Fibroblast of skin of scalp (primary cell): Measurements from ENCODE around the gene MIDN.

ENCODE experiments used
- DNase-seq: peaks from one replicate; pipeline ENCODE4 v3.0.0-alpha.2; 2013

The MIDN gene

DNA sequence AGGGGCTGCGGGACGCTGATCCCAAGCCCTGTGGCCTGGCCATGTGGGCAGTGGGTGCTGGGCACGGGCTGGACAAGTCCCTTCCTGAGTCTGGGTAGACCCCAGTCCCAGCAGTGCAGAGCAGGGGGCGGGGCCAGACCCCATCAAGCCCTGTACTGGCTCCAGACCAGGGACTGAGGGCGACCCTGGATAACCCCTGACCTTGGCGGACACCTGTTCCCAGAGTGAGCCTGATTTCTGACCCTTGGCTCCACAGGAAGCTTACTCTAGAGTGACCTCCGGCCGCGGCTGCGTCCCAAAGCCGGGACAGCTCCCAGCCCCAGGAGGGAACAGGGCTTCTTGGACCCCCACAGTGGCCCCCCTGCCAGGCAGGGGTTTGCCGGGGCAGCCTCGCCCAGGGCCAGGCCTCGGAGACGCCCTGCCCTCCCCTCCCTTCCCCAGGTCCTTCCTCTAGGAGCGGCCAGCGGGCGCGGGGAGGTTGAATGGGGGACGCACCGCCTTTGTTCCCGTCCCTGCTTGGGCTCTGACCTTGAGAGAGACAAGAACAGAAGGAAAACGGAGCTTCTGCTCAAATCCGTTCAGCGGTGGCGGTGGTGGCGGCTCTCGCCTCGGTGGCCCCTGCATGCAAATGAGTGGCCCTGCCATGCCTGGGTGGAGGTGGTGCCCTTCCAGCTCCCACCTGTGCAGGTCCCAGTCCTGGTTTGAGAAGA, 35.0 kb downstream of the MIDN start:
- no peak for DNase-seq

DNA sequence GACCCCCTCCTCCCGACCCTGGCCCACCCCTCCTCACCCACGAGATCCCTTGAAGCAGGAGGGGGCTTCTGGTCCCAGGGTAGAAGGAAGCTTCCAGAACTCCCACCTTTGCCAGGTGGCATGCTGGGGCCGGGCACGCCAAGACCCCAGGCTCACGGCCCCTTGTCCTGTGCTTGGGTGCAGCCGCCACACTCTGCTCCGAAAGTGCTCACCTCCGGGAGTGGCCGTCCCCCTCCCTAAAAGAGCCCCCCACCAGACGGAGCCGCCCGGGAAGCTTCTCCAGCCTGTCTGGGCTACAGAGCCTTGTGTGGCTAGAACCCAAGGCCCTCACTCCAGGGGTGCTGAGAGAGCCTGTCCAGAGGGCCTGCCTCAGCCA, 35.5 kb downstream of the MIDN start:
- no peak for DNase-seq

DNA sequence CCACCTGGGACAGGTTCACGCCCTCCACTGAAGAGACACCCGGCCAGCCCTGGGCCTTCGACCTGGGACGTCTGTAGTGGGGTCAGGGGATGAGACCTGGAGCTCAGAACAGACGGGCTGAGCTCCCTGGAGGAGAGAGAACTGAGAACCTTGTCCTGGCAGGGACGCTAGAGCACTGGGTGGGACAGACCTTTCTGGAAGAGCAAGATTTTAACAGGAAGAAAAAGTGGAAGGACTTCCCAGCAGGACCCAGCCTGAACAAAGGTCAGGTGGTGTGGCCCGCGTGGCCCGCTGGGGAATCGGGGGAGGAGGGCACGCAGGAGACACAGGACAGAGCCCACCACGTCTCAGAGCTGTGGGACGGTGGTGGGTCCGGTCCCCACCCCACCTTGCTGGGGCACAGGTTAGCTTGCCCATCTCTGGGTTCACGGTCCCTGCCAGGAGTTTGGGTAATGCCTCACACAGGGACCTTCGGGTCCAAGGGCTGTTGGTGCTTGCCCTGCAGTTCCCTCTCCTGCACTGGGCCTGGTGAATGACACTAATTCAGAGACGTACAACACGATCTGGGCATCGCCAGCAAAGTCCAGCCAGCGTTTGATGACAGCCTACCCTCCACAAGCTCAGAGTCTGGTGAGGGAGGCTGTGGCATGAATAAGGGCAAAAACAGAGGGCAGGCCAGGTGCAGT, 36.1 kb downstream of the MIDN start:
- no peak for DNase-seq

DNA sequence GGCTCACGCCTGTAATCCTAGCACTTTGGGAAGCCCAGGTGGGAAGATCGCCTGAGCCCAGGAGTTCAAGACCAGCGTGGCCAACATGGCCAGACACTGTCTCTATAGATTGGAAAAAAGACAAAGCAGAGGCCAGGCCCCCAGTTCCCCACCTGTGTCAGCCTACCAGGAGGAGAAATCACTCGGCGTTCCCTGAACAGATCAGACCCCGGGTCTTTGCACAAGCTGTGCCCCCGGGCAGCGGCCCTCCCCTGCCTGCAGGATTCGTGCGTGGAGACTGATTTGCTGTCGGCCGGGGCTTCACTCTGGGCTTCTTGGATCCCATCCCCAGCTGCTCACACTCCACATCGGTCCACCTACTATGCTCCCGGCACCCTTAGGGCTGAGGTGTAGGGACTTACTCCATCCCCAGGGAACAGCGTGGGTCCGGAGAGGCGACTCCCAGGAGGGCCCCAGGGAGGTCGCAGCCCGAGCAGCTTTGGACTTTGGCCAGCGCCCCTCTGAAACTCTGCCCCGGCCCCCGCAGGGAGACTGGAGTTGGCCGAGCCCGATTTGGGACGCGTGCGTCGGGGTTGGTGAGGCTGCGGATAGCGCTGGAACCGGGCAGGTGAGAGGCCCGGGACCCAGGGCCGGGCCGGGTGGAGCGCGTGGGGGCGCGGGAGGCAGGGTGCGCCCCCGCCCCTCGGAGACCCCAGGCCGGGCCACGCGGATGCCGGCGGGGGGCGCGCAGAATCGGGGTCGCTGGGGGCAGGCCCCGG, 36.8 kb downstream of the MIDN start:
- DNase-seq: no peak

DNA sequence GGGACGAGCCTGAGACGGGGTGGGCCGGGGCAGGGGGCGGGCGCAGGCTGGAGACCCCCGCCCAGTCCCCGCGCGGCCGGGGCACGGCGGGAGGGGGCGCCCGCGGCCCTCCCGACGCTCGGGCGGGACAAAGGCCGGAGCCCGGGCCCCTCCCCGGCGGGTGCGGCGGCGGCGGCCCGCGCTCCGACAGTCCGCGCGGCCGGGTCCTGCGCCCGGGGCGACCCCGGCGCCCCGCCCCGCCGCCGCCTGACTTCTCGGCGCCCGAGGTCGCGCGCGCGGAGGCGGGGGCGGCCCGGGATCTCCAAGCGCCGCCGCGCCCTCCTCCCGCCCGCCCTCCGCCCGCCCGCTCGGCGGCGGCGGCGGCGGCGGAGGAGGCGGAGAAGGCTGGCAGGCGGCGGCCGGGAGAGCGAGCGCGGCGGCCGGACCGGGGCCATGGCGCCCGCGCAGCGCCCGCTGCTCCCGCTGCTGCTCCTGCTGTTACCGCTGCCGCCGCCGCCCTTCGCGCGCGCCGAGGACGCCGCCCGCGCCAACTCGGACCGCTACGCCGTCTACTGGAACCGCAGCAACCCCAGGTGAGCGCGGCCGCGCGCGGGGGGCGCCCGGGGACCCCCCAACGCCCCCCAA, 37.5 kb downstream of the MIDN start, which contains the start of gene EFNA2:
Gene EFNA2, plus strand, starts transcription at position 137 of the 624 bp plus-strand sequence. Its CDS starts 296 bp downstream, at position 433.
- no peak for DNase-seq

DNA sequence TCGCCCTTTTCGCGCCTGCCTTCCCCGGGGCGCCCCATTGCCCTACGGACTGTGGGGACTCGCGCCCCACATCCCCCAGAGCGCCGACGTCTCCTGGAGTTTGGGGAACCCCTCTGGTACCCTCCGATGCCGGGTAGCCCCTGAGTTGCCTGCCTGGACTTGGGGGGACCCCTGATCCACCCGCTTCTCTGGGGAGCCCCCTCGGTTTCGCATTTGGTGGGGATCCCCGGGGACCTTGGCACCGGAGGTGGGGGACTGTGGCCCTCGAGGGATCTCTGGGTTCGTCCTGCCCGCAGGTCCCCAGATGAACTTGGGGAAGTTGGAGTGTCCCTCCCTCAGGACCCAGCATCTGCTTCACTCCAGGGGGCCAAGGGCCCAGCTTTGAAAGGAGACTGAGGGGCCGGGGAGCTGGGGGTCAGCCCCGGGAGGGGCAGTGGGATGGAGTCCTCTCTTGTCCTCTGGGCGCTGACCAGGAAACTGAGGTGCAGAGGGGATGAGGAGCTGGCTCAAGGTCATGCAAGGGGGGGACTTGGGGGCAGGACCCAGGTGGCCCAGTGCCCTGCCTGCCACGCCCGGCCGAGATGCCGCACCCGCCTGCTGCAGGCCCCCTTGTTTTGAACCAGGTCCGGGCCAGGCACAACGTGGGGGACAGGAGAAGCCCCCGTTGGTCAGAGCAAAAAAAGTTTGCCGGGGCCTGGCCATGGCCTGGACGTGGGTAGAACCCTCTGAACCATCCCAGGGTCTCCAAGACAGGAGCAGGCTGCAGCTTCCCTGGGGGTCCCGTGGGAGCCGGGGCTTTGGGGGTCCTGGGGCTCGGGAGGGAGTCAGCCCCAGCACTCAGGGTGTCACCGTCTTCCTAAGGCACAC, 38.3 kb downstream of the MIDN start:
- DNase-seq: no peak

DNA sequence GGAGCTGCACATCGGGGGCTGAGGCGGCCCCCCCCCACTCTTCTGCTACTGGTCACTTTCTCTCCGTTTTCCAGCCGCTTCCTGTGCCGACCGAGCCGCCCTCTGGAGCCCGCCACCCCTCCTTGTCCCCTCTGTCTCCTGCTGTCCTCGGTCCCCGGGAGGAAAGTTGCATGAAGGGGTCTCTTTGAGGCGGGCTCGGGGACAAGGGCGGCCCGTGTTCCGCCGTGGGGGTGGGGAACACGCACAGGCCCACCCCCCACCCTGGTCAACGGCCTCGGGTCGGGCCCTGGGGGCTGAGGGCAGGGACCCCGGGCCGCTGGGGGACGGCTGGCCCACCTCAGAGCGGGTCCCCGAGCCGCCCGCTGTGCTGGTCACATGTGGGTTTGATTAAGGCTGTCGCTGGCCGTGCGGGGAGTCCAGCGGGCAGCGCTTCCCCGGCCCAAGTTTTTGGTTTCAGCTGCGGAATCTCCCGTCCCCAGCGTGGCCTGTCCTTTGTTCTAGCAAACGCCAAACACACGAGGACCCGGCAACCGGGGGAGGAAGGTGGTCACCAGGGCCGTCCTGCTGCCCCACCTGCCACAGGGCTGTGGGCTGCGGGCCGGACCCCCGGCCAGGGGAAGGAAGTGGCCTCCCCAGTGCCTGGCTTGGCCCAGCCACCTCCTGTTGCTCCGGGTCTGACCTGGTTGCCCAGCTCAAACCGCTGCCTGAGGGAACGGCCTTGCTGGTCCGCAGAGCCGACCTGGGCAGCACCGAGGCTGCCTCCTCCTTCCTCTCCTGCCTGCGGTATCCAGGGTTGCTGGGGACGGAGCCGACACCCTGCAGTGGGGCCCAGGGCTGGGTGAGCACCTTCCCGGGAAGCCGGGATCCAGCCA, 39.2 kb downstream of the MIDN start:
- no peak for DNase-seq

DNA sequence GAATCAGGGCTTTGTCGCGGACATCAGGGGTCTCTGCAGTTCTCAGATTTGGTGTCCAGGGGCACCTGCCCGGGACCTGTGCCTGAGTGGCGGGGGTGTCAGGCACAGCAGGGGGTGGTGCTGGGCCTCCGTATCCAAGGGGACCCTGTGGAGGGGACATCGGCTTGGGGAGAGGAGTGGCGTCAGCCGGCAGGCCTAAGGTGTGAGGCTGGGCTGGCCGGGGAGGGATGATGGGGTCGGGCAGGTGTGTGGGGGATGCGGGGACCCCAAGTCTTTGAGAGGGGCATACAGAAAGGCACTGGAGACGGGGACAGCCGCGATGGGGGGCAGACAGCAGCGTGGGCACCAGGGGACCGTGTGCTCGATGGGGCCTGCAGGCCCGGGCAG, 39.8 kb downstream of the MIDN start:
- DNase-seq: no peak

DNA sequence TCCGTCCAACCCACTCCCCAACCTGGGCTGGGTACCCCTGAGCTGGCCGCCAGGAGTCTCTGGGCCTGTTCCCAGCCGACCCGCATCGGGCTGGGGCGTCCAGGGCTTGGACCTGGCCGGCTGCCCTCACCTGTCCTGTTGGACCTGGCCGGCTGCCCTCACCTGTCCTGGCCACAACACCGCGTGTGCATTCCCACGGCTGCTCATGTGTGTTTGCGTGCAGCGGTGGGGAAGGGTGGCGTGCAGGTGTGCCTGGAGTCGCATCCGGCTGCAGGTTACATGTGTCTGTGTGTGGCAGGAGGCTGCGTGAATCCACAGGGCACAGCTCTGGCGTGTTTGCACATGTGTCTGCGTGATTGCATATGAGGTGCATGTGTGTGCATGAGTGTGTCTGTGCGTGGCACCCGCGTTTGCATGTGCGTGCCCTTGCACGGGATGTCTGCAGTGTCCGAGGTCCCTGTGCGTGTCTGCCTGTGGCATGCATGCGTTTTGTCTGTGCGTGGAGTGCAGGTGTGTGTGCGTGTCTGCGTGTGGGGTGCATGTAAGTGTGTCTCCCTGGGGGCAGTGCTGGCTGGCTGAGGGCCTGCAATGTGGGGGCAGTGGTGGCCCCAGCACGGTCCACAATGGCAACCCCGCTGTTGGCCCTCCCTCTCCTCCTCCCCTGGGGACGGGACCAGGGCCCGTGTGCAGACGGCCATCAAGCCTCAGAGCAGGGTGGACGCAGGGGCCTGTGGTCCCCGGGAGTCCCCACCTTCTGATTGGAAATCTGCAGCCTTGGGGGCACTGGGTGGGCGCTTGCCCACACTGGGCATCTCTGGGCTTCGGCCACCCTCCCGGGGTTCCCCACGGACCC, 40.7 kb downstream of the MIDN start:
- no peak for DNase-seq

DNA sequence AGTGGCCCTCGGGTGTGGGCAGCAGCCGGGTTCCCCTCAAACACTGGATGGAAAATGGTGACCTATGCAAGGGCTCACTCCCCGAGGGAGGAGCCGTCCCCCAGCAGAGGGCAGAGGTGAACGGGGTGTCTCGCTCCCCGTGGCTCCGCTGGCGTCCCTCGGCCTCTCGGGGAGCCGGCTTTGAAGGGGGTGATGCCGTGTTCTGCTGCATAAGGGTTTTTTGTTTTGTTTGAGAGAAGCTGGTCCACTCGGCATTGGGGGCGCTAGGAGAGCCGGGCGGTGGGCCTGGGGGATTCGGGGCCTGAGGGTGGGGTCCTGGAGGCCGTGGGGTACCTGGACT, 41.3 kb downstream of the MIDN start:
- DNase-seq: no peak

DNA sequence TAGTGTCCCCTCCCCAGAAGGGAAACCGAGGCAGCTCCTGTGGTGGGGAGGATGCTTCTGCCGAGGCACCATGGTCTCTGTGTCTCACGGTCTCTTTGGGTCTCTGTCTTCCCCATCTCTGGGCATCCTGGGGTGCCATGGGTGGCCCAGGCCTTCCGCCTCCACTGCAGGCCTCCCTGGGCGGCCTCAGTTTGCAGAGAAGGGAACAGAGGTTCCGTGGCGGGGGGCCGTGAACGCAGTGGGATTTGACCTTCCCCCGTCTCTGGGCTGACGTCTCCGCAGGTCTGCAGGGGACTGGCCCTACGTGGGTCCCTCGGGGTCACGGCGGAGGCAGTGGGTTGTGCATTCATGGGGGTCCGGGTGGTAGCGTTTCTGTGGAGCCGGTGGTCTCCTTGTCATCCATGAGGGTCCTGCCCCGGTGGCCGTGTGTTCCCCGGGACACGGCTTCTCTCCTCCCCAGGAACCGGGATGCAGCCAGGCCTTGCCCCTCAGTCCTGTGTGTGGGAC, 41.9 kb downstream of the MIDN start:
- DNase-seq: no peak

DNA sequence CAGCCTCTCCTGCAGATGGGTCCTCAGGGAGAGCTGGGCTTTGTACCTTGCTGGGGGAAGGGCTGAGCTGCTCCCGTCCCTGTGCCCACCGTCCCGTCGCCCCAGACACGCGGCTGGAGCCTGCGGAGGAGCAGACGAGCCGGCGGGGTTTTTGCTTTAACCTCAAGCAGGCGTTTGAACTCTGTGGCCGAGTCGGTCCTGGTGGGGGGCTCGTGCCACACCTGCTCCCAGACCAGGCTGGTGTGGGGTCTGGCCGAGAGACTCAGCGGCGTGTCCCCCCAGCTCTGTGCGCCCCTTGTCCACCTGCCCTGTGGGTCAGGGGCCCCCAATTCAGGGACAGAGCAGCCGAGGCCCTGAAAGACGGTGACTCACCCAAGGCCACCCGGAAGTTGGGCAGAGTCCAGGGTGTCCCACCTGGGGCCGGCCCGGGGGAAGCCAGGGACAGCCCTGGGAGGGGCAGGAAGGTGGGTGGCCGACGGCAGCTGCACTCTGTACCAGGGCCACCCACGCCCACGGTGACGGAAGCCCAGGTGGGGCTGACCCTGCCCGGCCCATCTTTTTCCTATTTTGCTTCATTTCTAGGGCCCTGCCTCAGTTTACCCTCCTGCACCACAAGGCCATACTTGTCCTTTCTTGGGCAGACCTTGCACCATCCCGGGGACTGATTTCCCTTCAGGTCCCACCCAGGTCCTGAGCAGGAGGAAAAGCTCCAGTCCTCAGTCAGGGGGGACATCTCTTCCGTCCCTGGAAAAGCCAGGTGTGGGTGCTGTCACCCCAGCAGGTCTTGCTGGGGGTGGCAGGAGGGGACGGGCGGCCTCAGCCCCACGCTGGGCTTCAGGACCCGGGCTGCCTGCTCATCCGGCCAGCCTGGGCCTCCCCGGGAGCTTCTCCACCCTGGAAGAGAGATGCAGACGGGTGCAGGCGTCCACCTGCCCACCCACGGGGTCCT, 42.6 kb downstream of the MIDN start:
- DNase-seq: no peak

DNA sequence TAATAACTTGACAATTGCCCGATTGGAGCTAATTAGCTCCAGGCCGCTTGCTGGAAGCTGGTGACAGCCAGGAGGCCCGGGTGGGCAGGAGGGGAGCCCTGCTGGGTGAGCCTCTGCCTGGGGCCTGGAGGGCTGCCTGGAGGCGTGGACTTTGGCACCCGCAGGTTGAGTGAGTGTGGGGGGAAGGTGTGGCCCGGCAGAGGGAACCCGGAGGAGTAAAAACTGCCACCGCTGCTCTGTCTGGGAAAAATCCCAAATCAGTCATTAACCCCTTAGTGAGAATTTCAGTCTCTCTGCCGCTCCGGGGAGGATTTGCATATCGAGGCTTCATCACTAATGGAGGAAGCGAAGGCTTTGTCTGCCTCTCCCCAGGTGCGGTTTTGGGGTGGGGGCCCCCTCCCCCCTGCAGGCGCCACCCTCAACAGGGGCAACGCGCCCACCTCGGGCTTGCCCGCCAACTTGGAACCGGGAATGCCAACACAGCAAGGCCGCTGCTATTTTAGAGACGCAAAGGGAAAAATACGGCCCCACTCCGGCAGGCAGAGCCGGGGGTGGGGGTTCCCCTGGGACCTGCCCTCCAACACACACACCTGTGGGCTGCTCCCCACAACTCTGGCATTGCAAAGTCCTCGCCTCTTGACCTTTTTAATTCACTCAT, 43.5 kb downstream of the MIDN start:
- no peak for DNase-seq

DNA sequence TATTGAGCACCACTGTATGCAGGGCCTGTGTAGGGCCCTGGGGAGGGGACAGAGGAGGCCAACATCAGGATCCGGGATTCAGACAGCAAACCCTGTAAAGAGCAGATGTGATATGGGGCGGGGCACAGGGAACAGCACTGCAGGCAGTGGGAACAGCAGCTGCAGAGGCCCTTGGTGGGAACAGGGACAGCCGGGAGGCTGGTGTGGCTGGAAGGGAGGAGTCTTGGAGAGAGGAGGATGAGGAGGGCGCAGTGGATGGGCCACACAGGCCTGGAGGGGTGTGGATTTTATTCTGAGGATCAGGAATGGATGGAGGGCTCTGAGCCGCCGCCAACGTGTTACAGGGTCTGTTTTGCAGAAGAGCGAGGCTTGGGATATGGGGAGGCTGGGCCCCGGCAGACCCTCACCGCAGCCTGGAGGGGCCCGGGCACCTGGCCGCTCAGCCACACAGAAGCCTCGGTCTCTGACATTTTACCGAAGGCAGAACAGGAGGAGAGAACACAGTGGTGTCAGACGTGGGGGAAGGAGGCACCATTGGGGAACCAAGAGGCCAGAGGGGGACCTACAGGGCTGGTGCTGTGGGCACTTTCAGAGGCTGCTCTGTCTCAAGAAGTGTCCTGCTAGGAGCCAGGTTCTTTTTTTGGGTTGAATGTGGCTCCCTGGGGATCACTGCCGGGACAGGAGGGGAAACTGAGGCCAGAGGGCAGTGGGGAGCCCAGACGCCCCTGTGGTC, 44.2 kb downstream of the MIDN start:
- no peak for DNase-seq

DNA sequence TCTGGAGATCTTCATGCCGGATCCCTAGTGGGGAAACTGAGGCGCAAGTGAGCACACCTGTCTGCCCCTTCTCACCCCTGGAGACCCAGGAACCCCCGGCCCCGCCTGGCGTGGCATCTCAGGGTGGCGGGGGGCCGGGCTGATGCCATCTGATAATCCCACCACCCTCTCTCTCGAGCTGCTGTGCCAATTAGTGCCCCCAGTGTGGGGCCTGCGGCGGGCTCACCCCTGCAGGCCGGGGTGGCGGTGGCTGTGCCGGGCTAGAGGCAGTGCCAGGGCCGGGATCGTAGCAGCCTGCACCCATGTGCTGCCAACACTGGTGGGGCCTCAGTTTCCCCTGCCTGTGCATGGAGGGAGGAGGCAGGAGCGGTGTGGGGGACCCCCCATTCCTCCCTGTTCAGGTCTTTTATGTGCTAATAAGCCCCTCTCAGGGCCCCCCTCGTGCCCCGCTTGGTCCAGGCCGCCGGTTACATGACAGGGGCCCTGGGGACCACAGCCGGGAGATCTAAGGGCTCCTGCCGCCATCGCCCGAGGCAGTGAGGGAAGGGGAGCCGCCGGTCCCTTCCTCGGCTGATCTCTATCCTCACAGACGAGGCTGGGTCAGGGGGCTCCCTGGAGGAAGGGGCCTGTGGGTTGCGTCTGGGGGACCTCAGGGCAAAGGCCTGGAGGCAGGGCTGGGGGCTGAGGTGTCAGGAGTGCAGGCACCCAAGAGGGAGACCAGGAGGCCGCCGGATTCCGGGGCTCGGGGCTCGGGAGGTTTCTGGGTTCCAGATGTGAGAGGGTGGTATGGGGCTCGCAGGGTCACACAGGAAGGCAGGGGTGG, 45.6 kb downstream of the MIDN start:
- DNase-seq: no peak

DNA sequence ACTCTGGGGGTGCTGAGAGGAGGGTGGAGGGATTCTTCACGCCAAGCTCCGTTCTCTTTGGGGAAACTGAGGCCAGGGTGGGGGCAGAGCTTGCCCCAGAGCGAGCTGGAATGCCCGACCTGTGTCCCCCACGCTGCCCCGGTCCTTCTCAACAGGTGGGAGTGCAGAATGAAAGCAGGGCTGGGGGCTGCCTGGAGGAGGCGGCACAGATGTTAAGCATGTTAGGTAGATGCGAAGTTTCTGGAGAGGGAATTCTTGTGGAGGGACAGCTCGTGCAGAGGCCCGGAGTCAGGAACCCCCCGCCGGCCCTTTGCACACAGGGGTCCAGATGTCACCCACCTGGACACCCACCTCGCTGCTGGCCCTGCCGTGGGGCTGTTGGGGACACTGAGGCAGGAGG, 46.3 kb downstream of the MIDN start:
- DNase-seq: no peak
